Activated CD4-positive, alpha-beta T cell treated with anti-CD3 and anti-CD28 coated beads for 24 hours (primary cell): ENCODE results near the gene APBB2.
"Not testable (repeated sequence)": the region's sequence is repeated elsewhere in the genome, so short reads cannot be mapped to it uniquely, and the experiment has no call there.

Experiments used
- DNase-seq, 2 donors: peaks; one replicate each; pipeline ENCODE4 v3.0.0-alpha.2; 2020; ENCODE audit warnings: low read depth in 2 of 2

The APBB2 gene

GRCh38 chr4:41158274-41158673 is 56.1 kb downstream of the APBB2 start:
- no peak for DNase-seq

- DNase-seq: no peak
Observed at GRCh38 chr4:41157009-41157408, 57.3 kb downstream of the APBB2 start.

GRCh38 chr4:41156574-41156973 is 57.8 kb downstream of the APBB2 start:
- no peak for DNase-seq

- no peak for DNase-seq
Observed at GRCh38 chr4:41155194-41155830, 59.0 kb downstream of the APBB2 start.

GRCh38 chr4:41154814-41155177 is 59.5 kb downstream of the APBB2 start:
- no peak for DNase-seq

- no peak for DNase-seq
Observed at GRCh38 chr4:41154010-41154813, 60.1 kb downstream of the APBB2 start.

- DNase-seq: no peak
Observed at GRCh38 chr4:41150401-41150800, 63.9 kb downstream of the APBB2 start.

GRCh38 chr4:41149568-41149967 is 64.8 kb downstream of the APBB2 start:
- not testable (repeated sequence) for DNase-seq

GRCh38 chr4:41148931-41149330 is 65.4 kb downstream of the APBB2 start:
- no peak for DNase-seq

GRCh38 chr4:41148292-41148691 is 66.0 kb downstream of the APBB2 start:
- DNase-seq: no peak

GRCh38 chr4:41147570-41147969 is 66.8 kb downstream of the APBB2 start:
- DNase-seq: not testable (repeated sequence)

- DNase-seq: no peak
Observed at GRCh38 chr4:41146716-41147506, 67.4 kb downstream of the APBB2 start.

- no peak for DNase-seq
Observed at GRCh38 chr4:41146196-41146595, 68.1 kb downstream of the APBB2 start.

- no peak for DNase-seq
Observed at GRCh38 chr4:41145571-41146078, 68.7 kb downstream of the APBB2 start.

GRCh38 chr4:41144812-41145211 is 69.5 kb downstream of the APBB2 start:
- DNase-seq: no peak

- DNase-seq: no peak
Observed at GRCh38 chr4:41144040-41144379, 70.3 kb downstream of the APBB2 start.

- no peak for DNase-seq
Observed at GRCh38 chr4:41143311-41144039, 70.9 kb downstream of the APBB2 start.

GRCh38 chr4:41142376-41143310 is 71.7 kb downstream of the APBB2 start:
- no peak for DNase-seq

GRCh38 chr4:41141900-41142299 is 72.4 kb downstream of the APBB2 start:
- no peak for DNase-seq

- DNase-seq: no peak
Observed at GRCh38 chr4:41140410-41140809, 73.9 kb downstream of the APBB2 start.

GRCh38 chr4:41137879-41138278 is 76.5 kb downstream of the APBB2 start:
- DNase-seq: no peak
